Measurements from ENCODE around the gene MED6. TPM values are rescaled to one million over a fixed set of nuclear protein-coding genes. Genes with fewer than 3 reads are reported as not detected.

The MED6 gene
- total RNA-seq, 1 experiment from 2014 or later = 24.4 TPM

GRCh38 chr14:70558356-70558755 lies 42.1 kb downstream of the MED6 start:
- no peaks in the 10 kb centered on the region for H3K4me1 ChIP-seq (ENCODE audit: control insufficient read depth, insufficient read depth, low read length)
- no peaks in the 10 kb centered on the region for H3K27me3 ChIP-seq (ENCODE audit: control insufficient read depth, insufficient read depth, low read length)
- H3K36me3 ChIP-seq (ENCODE audit: control insufficient read depth, insufficient read depth, low read length) = no peaks in the 10 kb centered on the region
- ChIA-PET CTCF (no interaction called here), POLR2A (no interaction called here)
- no peak overlapping the region for H3K27ac ChIP-seq (ENCODE audit: low read length)
- DNase-seq (ENCODE audit: low read depth, low spot score) = no peak
- no peaks in the 10 kb centered on the region for H3K9me3 ChIP-seq (ENCODE audit: control insufficient read depth, insufficient read depth, low read depth, low read length)
- in situ Hi-C loops (cut with HindIII; ENCODE audit: low pct_unique_long_range_greater_than_20kb, low sequenced_read_pairs) (no loop called here), intact Hi-C loops (cut with micrococcal nuclease; ENCODE audit: unreplicated experiment) (no loop called here)
- ATAC-seq = no peak
- TF ChIP-seq TCF7L2 (IDR thresholded peaks at IDR 0.05; ENCODE audit: low read depth, low read length) (no peak), POLR2AphosphoS5 (IDR thresholded peaks at IDR 0.05; ENCODE audit: low read depth, low read length) (no peak), SIN3A (IDR thresholded peaks at IDR 0.05; ENCODE audit: borderline replicate concordance, insufficient read depth, low read depth, low read length) (no peak)
- TF ChIP-seq, protein P1, sequence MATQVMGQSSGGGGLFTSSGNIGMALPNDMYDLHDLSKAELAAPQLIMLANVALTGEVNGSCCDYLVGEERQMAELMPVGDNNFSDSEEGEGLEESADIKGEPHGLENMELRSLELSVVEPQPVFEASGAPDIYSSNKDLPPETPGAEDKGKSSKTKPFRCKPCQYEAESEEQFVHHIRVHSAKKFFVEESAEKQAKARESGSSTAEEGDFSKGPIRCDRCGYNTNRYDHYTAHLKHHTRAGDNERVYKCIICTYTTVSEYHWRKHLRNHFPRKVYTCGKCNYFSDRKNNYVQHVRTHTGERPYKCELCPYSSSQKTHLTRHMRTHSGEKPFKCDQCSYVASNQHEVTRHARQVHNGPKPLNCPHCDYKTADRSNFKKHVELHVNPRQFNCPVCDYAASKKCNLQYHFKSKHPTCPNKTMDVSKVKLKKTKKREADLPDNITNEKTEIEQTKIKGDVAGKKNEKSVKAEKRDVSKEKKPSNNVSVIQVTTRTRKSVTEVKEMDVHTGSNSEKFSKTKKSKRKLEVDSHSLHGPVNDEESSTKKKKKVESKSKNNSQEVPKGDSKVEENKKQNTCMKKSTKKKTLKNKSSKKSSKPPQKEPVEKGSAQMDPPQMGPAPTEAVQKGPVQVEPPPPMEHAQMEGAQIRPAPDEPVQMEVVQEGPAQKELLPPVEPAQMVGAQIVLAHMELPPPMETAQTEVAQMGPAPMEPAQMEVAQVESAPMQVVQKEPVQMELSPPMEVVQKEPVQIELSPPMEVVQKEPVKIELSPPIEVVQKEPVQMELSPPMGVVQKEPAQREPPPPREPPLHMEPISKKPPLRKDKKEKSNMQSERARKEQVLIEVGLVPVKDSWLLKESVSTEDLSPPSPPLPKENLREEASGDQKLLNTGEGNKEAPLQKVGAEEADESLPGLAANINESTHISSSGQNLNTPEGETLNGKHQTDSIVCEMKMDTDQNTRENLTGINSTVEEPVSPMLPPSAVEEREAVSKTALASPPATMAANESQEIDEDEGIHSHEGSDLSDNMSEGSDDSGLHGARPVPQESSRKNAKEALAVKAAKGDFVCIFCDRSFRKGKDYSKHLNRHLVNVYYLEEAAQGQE (IDR thresholded peaks at IDR 0.05; ENCODE audit: insufficient read depth in 1 of 2, low read depth in 2 of 2, low read length in 1 of 2) = no peak
- TF ChIP-seq, protein P2, sequence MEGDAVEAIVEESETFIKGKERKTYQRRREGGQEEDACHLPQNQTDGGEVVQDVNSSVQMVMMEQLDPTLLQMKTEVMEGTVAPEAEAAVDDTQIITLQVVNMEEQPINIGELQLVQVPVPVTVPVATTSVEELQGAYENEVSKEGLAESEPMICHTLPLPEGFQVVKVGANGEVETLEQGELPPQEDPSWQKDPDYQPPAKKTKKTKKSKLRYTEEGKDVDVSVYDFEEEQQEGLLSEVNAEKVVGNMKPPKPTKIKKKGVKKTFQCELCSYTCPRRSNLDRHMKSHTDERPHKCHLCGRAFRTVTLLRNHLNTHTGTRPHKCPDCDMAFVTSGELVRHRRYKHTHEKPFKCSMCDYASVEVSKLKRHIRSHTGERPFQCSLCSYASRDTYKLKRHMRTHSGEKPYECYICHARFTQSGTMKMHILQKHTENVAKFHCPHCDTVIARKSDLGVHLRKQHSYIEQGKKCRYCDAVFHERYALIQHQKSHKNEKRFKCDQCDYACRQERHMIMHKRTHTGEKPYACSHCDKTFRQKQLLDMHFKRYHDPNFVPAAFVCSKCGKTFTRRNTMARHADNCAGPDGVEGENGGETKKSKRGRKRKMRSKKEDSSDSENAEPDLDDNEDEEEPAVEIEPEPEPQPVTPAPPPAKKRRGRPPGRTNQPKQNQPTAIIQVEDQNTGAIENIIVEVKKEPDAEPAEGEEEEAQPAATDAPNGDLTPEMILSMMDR (IDR thresholded peaks at IDR 0.05) = no peak
- H3K4me3 ChIP-seq (ENCODE audit: low read depth in 2 of 2, low read length in 2 of 2) = no peak overlapping the region
- no TSS peak for BruUV-seq (replicated peaks)

DNA sequence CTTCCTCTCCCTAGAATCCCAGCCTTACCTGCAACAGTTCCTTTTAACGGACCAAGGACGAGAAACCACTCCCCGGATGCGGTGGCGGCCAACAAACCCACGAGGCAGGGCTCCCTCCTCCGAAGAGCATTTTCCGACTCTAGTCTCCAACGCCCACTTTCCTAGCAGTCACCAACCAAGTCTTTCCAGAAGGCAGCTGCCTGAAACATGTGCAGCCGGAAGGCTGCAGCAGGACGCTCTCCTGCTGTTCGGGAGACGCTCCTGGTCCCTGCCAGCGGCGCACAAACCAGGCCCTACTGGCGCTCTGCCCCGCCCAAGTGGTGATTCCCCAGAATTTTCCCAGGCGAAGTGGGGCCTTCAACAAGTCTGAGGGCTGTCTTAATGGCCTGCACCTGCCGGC lies 44.6 kb downstream of the MED6 start:
- no peak for DNase-seq (ENCODE audit: low read depth, low spot score)
- no peak overlapping the region for H3K4me3 ChIP-seq (ENCODE audit: low read depth in 2 of 2, low read length in 2 of 2)
- TF ChIP-seq POLR2AphosphoS5 (IDR thresholded peaks at IDR 0.05; ENCODE audit: low read depth, low read length) = no peak
- no peak for TF ChIP-seq TCF7L2 (IDR thresholded peaks at IDR 0.05; ENCODE audit: low read depth, low read length)
- TF ChIP-seq, protein P1 (IDR thresholded peaks at IDR 0.05; ENCODE audit: insufficient read depth in 1 of 2, low read depth in 2 of 2, low read length in 1 of 2) = no peak
- TF ChIP-seq SIN3A (IDR thresholded peaks at IDR 0.05; ENCODE audit: borderline replicate concordance, insufficient read depth, low read depth, low read length) = no peak
- TF ChIP-seq, protein P2 (IDR thresholded peaks at IDR 0.05) = no peak
- in situ Hi-C loops (cut with HindIII; ENCODE audit: low pct_unique_long_range_greater_than_20kb, low sequenced_read_pairs) = no loop called here
- ChIA-PET POLR2A (no interaction called here), CTCF (no interaction called here)
- H3K36me3 ChIP-seq (ENCODE audit: control insufficient read depth, insufficient read depth, low read length) = no peaks in the 10 kb centered on the region
- H3K27me3 ChIP-seq (ENCODE audit: control insufficient read depth, insufficient read depth, low read length) = no peaks in the 10 kb centered on the region
- H3K9me3 ChIP-seq (ENCODE audit: control insufficient read depth, insufficient read depth, low read depth, low read length) = no peaks in the 10 kb centered on the region
- BruUV-seq (replicated peaks) = no TSS peak
- intact Hi-C loops (cut with micrococcal nuclease; ENCODE audit: unreplicated experiment) = no loop called here
- H3K27ac ChIP-seq (ENCODE audit: low read length) = no peak overlapping the region
- no peaks in the 10 kb centered on the region for H3K4me1 ChIP-seq (ENCODE audit: control insufficient read depth, insufficient read depth, low read length)
- no peak for ATAC-seq

Data from Panc1 (cell line).